MG63 (cell line): Measurements from ENCODE around the gene CDHR5. TPM values are rescaled to one million over a fixed set of nuclear protein-coding genes. Genes with fewer than 3 reads are reported as not detected.
"Not testable (repeated sequence)": the region's sequence is repeated elsewhere in the genome, so short reads cannot be mapped to it uniquely, and the experiment has no call there.

Experiments used
- DNase-seq: peaks from one replicate; pipeline ENCODE4 v3.0.0-alpha.2; 2020
- H3K27me3 ChIP-seq: fragments of 250-450 bp; sonication (Bioruptor Pico); 2 replicates; pipeline ENCODE4 v1.5.1; 2020; ENCODE audit warnings: mild to moderate bottlenecking, moderate library complexity
- H3K36me3 ChIP-seq: fragments of 250-450 bp; sonication (Bioruptor Pico); 2 replicates; pipeline ENCODE4 v1.5.1; 2020; ENCODE audit warnings: mild to moderate bottlenecking, moderate library complexity
- H3K4me3 ChIP-seq: fragments of 250-450 bp; sonication (Bioruptor Pico); 2 replicates; pipeline ENCODE4 v1.5.1; 2020; ENCODE audit warnings: mild to moderate bottlenecking, moderate library complexity
- H3K9me3 ChIP-seq: fragments of 250-450 bp; sonication (Bioruptor Pico); 2 replicates; pipeline ENCODE4 v1.5.1; 2020; ENCODE audit warnings: mild to moderate bottlenecking, moderate library complexity
- total RNA-seq: library from RNA; depleted of rRNA; stranded (reverse); fragments of >200 nt; shearing (Covaris generic); gene quantifications from 2 replicates; pipeline ENCODE4 v1.2.3, GENCODE V29; 2014; ENCODE audit warnings: low replicate concordance

Gene CDHR5
- total RNA-seq, 1 experiment from 2014 or later, result not detected

GRCh38 chr11:653136-653535 is 28.4 kb upstream of the CDHR5 start:
- not testable (repeated sequence) for H3K9me3 ChIP-seq, H3K4me3 ChIP-seq, DNase-seq, H3K27me3 ChIP-seq
- H3K36me3 ChIP-seq, result peaks cover 46% of the 10 kb centered on the region

DNA sequence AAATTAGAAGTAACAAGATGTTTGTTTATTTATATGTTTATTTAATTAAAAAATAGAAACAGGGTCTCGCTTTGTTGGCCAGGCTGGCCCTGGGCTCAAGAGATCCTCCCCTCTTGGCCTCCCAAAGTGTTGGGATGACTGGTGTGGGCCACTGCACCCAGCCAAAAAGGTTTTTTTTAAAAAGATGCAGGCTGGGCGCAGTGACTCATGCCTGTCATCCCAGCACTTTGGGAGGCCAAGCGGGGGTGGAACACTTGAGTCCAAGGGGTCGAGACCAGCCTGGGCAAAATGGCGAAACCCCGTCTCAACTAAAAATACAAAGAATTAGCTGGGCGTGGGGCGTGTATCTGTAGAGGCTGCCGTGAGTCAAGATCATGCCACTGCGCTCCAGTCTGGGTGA is 25.7 kb upstream of the CDHR5 start:
- DNase-seq, result peak; percentile 64
- Histone ChIP-seq H3K9me3 (no peaks in the 10 kb centered on the region), H3K4me3 (no peak overlapping the region), H3K27me3 (no peaks in the 10 kb centered on the region), H3K36me3 (peaks cover 48% of the 10 kb centered on the region)

GRCh38 chr11:647672-648158 is 23.0 kb upstream of the CDHR5 start:
- DNase-seq, H3K4me3 ChIP-seq, H3K9me3 ChIP-seq, H3K27me3 ChIP-seq: not testable (repeated sequence)
- H3K36me3 ChIP-seq, result peaks cover 54% of the 10 kb centered on the region

DNA sequence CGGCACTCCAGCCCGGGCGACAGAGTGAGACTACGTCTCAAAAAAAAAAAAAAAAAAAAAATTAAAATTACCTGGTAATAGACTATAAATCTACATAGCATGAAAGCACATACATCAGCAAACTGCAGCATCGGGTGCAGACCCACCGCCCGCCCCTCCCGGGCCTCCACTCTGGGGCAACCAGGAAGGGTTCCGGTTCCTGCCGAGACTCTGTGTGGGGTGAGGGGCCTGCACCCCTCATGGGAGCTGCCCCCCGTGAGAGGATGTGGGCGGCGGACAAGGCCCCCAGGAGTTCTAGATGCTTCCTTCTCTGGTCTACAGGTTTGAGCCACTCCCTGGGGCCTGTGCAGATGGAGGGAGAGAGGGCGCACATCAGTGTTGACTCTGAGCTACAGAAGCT is 21.5 kb upstream of the CDHR5 start:
- no peaks in the 10 kb centered on the region for H3K27me3 ChIP-seq
- H3K4me3 ChIP-seq, result no peak overlapping the region
- no peak for DNase-seq
- peaks cover 60% of the 10 kb centered on the region for H3K36me3 ChIP-seq
- no peaks in the 10 kb centered on the region for H3K9me3 ChIP-seq

DNA sequence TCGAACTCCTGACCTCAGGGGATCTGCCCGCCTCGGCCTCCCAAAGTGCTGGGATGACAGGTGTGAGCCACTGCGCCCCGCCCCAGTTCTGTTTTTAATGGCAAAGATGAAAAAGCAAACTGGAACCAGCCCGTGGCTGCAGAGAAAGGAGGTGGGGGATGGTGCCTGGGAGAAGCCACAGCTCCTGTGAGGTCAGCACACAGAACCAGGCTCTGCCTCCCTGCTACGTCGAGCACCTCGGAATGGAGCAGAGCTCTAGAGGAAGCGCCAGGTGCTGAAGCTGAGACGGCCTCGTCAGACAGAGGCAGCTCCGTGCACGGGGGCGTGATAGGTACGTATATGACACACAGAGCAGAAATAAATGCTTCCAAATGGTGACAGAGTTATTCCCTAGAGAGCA is 20.8 kb upstream of the CDHR5 start:
- Histone ChIP-seq H3K9me3 (no peaks in the 10 kb centered on the region), H3K36me3 (peaks cover 60% of the 10 kb centered on the region), H3K27me3 (no peaks in the 10 kb centered on the region), H3K4me3 (no peak overlapping the region)
- DNase-seq, result no peak

- no peak for DNase-seq
- no peaks in the 10 kb centered on the region for H3K27me3 ChIP-seq
- peaks cover 55% of the 10 kb centered on the region for H3K36me3 ChIP-seq
- no peak overlapping the region for H3K4me3 ChIP-seq
- H3K9me3 ChIP-seq, result no peaks in the 10 kb centered on the region
Observed at GRCh38 chr11:643849-644738, 19.3 kb upstream of the CDHR5 start.

GRCh38 chr11:643366-643765 is 18.6 kb upstream of the CDHR5 start:
- H3K27me3 ChIP-seq, result no peaks in the 10 kb centered on the region
- DNase-seq, result no peak

DNA sequence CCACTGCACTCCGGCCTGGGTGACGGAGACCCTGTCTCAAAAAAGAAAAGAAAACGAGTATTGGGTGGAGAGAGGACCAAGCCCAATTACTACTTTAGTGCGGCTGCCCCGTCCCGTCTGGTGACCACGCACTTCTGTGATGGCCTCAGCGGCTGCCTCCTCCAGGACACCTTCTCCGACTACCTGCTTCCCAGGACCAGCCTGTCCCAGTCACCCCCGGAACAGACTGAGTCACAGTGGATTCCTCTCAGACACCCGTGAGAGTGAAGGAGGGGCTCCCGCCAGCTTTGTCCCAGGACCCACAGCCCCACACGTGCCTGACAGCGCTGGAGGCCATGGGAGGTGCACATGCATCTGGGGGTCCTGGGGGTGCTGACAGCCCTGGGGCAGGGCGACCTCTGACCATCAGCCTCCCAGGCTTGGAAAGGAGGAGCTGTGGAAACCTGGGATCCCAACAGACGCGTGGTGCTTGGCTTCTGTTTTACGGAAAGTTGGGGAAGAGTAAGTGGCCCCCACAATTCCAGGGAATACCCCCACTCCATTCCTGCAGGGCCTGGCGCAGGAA is 17.1 kb upstream of the CDHR5 start:
- Histone ChIP-seq H3K36me3 (peaks cover 54% of the 10 kb centered on the region), H3K27me3 (no peaks in the 10 kb centered on the region), H3K4me3 (no peak overlapping the region), H3K9me3 (no peaks in the 10 kb centered on the region)
- DNase-seq, result no peak

More at GRCh38 chr11:643366-643765, 18.6 kb upstream of the CDHR5 start:
- H3K4me3 ChIP-seq, result no peak overlapping the region
- peaks cover 51% of the 10 kb centered on the region for H3K36me3 ChIP-seq
- no peaks in the 10 kb centered on the region for H3K9me3 ChIP-seq

DNA sequence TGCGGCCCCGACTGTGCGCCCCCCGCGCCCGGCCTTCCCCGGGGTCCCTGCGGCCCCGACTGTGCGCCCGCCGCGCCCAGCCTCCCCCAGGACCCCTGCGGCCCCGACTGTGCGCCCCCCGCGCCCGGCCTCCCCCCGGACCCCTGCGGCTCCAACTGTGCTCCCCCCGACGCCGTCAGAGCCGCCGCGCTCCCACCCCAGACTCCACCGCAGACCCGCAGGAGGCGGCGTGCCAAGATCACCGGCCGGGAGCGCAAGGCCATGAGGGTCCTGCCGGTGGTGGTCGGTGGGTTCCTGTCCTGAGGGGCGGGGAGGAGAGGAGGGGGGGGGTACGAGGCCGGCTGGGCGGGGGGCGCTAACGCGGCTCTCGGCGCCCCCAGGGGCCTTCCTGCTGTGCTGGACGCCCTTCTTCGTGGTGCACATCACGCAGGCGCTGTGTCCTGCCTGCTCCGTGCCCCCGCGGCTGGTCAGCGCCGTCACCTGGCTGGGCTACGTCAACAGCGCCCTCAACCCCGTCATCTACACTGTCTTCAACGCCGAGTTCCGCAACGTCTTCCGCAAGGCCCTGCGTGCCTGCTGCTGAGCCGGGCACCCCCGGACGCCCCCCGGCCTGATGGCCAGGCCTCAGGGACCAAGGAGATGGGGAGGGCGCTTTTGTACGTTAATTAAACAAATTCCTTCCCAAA is 15.4 kb upstream of the CDHR5 start:
- H3K27me3 ChIP-seq, result no peaks in the 10 kb centered on the region
- DNase-seq, result no peak
- H3K4me3 ChIP-seq, result no peak overlapping the region
- H3K9me3 ChIP-seq, result no peaks in the 10 kb centered on the region
- H3K36me3 ChIP-seq, result peaks cover 43% of the 10 kb centered on the region

DNA sequence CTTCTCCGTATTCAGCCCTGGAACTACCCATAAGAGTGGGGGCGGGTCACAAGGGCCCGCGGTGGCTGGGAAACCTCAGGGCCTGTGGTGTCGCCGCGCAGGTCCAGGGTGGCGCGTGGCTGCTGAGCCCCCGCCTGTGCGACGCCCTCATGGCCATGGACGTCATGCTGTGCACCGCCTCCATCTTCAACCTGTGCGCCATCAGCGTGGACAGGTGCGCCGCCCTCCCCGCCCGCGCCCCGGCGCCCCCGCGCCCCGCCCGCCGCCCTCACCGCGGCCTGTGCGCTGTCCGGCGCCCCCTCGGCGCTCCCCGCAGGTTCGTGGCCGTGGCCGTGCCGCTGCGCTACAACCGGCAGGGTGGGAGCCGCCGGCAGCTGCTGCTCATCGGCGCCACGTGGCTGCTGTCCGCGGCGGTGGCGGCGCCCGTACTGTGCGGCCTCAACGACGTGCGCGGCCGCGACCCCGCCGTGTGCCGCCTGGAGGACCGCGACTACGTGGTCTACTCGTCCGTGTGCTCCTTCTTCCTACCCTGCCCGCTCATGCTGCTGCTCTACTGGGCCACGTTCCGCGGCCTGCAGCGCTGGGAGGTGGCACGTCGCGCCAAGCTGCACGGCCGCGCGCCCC is 14.7 kb upstream of the CDHR5 start:
- H3K9me3 ChIP-seq, result no peaks in the 10 kb centered on the region
- no peaks in the 10 kb centered on the region for H3K27me3 ChIP-seq
- H3K4me3 ChIP-seq, result no peak overlapping the region
- DNase-seq, result no peak
- peaks cover 50% of the 10 kb centered on the region for H3K36me3 ChIP-seq

DNA sequence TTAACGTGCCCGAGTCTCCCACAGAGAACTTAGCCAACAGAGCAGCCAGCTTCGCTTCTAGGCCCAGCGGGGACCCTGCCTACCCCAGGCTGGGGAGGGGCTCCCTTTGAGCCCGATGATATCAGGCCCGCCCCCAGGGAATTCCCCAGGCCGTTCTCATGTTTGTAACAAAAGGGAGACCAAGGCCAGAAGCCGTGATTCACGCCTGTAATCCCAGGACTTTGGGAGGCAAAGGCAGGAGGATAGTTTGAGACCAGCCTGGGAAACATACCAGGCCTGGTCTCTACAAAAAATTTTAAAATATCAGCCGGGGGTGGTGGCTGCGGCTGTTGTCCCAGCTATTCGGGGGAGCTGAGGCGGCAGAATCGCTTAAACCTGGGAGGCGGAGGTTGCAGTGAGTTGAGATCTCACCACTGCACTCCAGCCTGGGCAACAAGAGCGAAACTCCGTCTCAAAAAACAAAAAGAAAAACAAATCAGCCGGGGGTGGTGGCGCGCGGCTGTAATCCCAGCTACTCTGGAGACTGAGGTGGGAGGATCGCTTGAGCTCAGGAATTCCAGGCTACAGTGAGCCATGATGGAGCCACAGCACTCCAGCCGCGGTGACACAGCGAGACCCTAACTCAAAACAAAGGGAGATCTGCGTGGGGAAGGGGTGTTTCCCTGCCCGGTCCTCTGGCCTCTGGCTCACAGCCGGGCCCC is 14.0 kb upstream of the CDHR5 start:
- DNase-seq, result no peak
- Histone ChIP-seq H3K4me3 (no peak overlapping the region), H3K9me3 (no peaks in the 10 kb centered on the region), H3K36me3 (peaks cover 47% of the 10 kb centered on the region), H3K27me3 (no peaks in the 10 kb centered on the region)

DNA sequence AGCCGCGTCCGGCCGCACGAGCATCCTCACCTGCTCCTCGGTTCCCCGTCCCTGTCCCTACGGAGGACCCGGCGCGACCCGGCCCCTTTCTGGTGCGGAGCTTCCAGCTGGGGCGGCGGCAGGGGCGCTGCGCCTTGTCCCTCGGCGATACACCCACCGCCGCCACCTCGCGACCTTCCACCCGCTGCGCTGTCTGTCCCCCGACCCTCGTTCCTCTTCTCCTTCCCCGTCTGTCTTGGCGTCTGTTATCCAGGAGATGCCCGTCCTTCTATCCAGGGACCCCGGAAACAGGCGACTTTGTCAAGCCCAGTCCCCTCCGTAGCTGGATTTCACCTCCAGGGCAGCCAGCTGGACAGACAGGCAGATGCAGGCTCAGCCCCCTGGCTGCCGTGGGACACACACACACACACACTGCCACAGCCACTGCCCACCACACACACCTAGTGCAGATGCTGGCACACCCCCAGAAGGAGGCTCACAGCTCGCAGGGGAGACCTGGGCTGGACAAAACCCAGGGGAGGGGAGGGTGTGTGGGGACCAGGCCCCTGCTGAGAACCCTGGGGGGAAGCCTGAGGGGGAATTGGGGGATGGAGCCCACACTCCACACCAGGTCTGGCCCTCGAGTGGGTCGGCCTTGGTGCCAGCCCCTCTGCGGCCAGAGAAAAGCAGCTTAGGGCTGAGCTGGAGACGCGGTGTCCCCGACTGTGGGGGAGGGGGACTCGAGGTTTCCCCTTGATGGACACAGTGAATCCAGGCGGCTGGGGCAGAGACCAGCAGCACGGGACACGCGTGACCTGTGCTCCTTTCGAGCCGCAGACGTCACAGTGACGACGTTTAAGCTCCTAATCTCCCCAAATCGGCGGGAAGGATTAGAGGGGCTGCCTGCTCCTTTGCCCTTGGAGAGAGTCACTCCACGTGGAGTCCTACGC is 13.1 kb upstream of the CDHR5 start:
- H3K9me3 ChIP-seq, result no peaks in the 10 kb centered on the region
- no peak overlapping the region for H3K4me3 ChIP-seq
- no peak for DNase-seq

GRCh38 chr11:637333-637592 is 12.5 kb upstream of the CDHR5 start:
- no peaks in the 10 kb centered on the region for H3K27me3 ChIP-seq
- peaks cover 41% of the 10 kb centered on the region for H3K36me3 ChIP-seq
- H3K4me3 ChIP-seq, result no peak overlapping the region
- no peaks in the 10 kb centered on the region for H3K9me3 ChIP-seq
- no peak for DNase-seq

More for the DNA sequence above, 13.1 kb upstream of the CDHR5 start:
- H3K36me3 ChIP-seq, result peaks cover 42% of the 10 kb centered on the region
- no peaks in the 10 kb centered on the region for H3K27me3 ChIP-seq

- Histone ChIP-seq H3K9me3 (no peaks in the 10 kb centered on the region), H3K4me3 (no peak within 1 kb of the TSS), H3K36me3 (peaks cover 37% of the 10 kb centered on the region), H3K27me3 (no peaks in the 10 kb centered on the region)
- no peak for DNase-seq
Observed at GRCh38 chr11:636511-637332, 12.0 kb upstream of the CDHR5 start, which contains the start of gene DRD4. DRD4 (plus strand) TSS chr11:637269; CDS start chr11:637305, 36 bp downstream.

DNA sequence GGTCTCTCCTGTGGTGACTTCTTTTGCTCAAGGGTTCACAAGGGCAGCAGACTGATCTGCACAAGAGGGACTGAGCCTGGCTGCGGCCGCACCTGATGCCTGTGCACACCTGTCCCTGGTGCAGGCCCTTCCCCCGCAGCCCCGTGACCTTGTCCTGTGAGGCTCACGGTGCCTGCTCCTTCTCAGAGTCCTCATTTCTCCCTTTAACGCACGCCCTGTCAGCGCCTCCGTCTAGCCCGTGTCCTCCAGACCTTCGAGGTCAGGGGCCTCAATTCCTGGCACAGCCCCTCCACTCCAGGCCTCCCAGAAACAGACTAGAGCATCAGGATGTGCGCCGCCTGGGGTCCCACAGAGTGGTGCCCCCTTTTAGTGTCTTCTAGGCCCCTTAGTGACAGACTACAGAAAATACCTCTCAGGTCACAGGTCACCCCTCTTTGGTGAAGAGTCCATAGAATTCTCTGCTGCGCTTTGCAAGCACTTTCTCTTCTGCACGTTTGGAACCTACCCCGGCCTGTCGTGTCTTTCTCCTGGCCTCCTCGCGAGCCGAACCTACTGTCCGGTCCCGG is 11.3 kb upstream of the CDHR5 start:
- H3K27me3 ChIP-seq, result no peaks in the 10 kb centered on the region
- H3K4me3 ChIP-seq, result no peak overlapping the region
- H3K9me3 ChIP-seq, result no peaks in the 10 kb centered on the region
- DNase-seq, result no peak
- peaks cover 33% of the 10 kb centered on the region for H3K36me3 ChIP-seq
